GM12801 (cell line): ENCODE results near the gene TMEM140.

Experiments
- TF ChIP-seq, protein P1 (sequence below): IDR thresholded peaks from one replicate; pipeline ENCODE4 v1.5.1; 2011; ENCODE audit warnings: control low read depth; ENCODE audit not compliant: insufficient read length; ENCODE audit errors: extremely low read depth

TMEM140 gene

DNA sequence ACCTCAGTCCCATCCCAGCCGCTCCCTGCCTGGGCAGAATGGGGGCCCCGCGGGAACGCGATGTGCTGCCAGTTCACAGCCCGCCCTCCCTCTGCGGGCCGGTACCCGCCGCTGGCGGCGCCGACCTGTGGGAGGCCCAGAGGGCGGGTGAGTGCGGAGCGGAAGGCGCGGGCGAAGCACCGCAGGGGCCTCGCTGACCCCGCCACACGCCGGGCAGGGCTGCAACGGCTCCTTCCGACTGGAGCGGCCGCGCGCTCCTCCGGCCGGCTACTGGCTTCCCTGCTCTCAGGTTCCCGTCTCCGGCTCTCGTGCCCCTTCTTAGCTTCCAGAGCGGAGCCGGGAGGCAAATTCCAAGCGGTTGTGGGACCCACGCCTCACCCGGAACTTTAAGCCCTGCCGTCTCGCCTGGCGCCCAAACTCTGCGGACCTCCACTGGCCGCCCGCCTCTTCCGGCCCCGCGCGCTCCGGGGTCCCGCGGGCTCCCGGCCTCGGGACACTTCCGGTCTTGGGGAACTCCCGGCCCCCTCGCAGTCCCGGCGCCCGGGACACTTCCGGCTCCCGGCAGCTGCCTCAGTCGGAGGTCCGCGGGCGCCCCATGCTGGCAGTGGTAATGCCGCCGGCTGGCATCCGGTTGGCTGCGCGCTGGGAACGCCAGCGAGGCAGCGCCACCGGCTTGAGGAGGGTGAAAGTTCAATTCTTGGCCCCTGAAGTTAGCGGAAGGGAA, 22.6 kb downstream of the TMEM140 start, which contains the start of gene CYREN:
Gene CYREN (minus strand): TSS at position 434 of the 724 bp plus-strand sequence. CDS start 1,785 bp downstream, outside the sequence.
- TF ChIP-seq, protein P1, sequence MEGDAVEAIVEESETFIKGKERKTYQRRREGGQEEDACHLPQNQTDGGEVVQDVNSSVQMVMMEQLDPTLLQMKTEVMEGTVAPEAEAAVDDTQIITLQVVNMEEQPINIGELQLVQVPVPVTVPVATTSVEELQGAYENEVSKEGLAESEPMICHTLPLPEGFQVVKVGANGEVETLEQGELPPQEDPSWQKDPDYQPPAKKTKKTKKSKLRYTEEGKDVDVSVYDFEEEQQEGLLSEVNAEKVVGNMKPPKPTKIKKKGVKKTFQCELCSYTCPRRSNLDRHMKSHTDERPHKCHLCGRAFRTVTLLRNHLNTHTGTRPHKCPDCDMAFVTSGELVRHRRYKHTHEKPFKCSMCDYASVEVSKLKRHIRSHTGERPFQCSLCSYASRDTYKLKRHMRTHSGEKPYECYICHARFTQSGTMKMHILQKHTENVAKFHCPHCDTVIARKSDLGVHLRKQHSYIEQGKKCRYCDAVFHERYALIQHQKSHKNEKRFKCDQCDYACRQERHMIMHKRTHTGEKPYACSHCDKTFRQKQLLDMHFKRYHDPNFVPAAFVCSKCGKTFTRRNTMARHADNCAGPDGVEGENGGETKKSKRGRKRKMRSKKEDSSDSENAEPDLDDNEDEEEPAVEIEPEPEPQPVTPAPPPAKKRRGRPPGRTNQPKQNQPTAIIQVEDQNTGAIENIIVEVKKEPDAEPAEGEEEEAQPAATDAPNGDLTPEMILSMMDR = no peak

DNA sequence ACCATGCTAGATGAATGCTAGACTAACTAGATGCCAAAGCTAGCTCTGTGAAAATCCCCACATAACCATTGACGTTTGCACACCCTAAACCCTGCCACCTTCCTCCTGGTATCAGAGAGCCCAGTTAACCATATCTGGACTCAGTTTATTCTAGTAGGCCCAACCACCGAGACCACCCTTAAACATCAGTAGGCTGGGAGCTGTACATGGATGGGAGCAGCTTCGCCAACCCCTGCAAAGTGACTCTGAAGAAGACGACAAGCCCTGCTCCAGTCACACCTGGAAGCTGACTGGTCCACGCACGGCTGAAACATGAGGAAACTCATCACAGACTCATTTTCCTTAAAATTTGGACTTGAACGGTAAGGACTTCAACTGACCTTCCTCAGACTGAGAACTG, 27.1 kb downstream of the TMEM140 start:
- TF ChIP-seq, protein P1 = no peak

DNA sequence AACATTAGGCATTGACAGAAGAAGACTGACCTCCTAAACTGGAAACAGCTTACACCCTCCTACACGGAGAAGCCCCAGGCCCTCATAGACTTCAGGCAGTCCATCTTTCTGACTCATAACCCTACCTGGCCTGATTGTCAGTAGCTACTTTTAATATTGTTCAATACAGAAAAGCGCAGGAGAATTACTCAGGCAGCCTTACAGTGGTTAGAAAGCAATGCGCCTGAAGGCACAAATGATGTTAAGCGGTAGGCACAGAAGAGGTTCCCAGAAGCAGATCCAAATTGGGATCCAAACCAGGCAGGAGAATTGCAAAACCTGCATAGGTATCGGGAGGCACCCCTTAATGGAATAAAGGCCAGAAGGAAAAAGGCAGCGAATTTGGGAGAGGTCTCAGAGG, 28.1 kb downstream of the TMEM140 start:
- TF ChIP-seq, protein P1 = no peak

DNA sequence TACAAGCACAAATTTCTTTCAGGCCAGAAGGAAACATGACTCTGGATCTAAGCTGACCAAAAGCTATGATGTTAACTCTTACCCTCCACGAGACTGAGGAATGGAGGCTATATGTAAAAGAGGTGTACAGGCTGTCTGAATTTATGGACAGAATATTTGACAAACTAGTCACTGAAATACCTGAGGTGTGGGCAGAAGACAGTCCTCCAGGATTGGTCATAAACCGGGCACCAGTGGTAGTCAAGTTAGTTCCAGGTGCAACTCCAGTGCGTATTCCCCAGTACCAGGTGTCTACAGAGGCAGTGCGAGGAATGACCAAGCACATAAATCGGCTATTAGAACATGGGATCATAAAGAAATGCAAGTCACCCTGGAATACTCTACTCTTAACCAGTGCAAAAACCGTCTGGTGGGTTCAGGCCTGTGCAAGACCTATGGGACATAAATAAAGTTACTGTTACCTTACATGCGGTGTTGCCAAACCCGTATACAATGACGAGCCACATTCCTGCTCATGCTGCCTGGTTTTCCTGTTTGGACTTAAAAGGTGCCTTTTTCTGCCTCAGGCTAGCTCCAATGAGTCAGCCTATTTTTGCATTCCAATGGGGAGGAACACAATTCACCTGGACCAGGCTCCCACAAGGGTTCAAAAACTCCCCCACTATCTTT, 29.3 kb downstream of the TMEM140 start:
- TF ChIP-seq, protein P1 = no peak

DNA sequence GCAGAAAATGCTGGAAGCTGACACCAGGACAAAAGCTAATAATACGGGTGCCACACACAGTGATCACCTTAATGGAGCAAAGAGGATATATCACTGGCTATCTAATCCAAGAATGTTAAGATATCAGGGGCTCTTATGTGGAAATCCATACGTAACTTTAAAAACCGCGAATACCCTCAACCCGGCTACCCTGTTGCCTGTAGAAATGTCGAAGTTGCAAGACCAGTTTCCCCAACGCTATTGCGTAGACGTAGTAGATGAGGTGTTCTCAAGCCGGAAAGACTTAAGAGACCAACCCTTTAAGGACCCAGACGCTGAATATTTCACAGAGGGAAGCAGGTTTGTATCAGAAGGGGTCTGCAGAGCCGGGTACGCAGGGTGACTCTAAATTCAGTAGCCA, 30.5 kb downstream of the TMEM140 start:
- TF ChIP-seq, protein P1 = no peak

DNA sequence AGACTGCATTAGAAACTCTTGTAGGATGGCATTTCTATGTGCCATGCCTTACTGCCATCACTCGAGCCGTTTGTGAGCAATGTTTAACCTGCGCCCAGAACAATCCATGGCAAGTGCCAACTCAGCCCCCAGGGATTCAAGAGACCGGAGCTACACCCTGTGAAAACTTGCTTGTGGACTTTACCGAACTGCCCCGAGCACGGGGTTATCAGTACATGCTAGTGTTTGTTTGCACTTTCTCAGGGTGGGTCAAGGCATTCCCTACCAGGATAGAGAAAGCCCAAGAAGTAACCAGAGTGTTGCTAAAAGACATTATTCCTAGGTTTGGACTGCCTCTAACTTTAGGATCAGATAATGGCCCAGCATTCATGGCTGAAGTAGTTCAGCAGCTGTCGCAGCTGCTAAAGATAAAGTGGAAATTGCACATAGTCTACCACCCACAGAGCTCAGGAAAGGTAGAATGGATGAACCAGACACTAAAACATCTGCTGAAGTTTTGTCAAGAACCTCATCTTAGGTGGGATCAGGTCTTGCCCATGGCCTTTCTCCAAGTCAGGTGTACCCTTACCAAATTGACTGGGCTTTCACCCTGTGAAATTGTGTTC, 31.6 kb downstream of the TMEM140 start:
- TF ChIP-seq, protein P1 = no peak

DNA sequence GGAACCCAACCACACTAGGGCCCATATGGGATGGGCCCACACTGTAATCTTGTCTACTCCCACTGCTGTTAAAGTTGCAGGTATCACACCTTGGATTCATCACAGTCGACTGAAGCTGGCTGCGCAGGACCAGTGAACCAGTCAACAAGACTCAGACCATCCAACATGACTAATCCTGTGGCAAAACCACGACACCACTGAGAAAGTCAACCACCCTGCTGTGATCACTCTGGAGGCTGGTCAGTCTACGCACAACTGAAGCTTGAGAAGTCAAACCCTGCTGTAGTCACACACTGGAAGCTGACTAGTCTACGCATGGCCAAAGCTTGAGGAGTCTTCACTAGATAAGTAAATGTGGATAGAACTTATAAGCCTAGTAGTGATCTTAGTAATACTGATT, 32.2 kb downstream of the TMEM140 start:
- TF ChIP-seq, protein P1 = no peak
